Common myeloid progenitor, CD34-positive (primary cell): ENCODE data around the gene ILF3.

Experiments used
- CTCF ChIA-PET: fragments of 350-600 bp; sonication (Branson Sonifier 250); formaldehyde crosslinking; loops from one replicate; lab custom pipeline; 2021; ENCODE audit warnings: antibody characterized with exemption; lab: Charles Lee
- POLR2A ChIA-PET: fragments of 350-600 bp; sonication (Branson Sonifier 250); formaldehyde crosslinking; loops from one replicate; lab custom pipeline; 2021; ENCODE audit warnings: antibody characterized with exemption; lab: Charles Lee
- DNase-seq, 3 donors: peaks; one replicate each; pipeline versions ENCODE4 v3.0.0 to v3.0.0-alpha.2; 2013
- H3K27ac ChIP-seq, 2 experiments: 1 replicate in 1 of 2; 2 replicates in 1 of 2; pipeline ENCODE4 v1.7.0; 2013; ENCODE audit warnings: inconsistent platforms in 2 of 2, low read length in 2 of 2, mild to moderate bottlenecking in 2 of 2, low read depth in 1 of 2, moderate library complexity in 1 of 2; ENCODE audit not compliant: severe bottlenecking in 2 of 2, insufficient read depth in 1 of 2, poor library complexity in 1 of 2
- H3K27me3 ChIP-seq, 5 experiments: replicated peaks in 2 of 5; 1 replicate in 3 of 5; 2 replicates in 2 of 5; pipeline versions ENCODE4 v1.6.1 to v1.7.0; 2013; ENCODE audit warnings: low read length in 4 of 5, mild to moderate bottlenecking in 2 of 5, moderate library complexity in 2 of 5, inconsistent platforms in 1 of 5; ENCODE audit not compliant: insufficient read depth in 5 of 5, control insufficient read depth in 4 of 5
- H3K36me3 ChIP-seq, 4 experiments: 1 replicate in 2 of 4; 2 replicates in 2 of 4; pipeline versions ENCODE4 v1.6.1 to v1.7.0; 2013; ENCODE audit warnings: low read length in 3 of 4, control low read depth in 1 of 4, mild to moderate bottlenecking in 1 of 4; ENCODE audit not compliant: control insufficient read depth in 4 of 4, insufficient read depth in 4 of 4
- H3K4me1 ChIP-seq, 4 experiments: 1 replicate in 3 of 4; 2 replicates in 1 of 4; pipeline versions ENCODE4 v1.6.1 to v1.7.1; 2013; ENCODE audit warnings: low read length in 3 of 4, mild to moderate bottlenecking in 3 of 4, control low read depth in 1 of 4, inconsistent platforms in 1 of 4, moderate library complexity in 1 of 4; ENCODE audit not compliant: control insufficient read depth in 4 of 4, insufficient read depth in 4 of 4; ENCODE audit errors: control extremely low read depth in 1 of 4
- H3K4me3 ChIP-seq, 7 experiments: 1 replicate in 4 of 7; 2 replicates in 3 of 7; pipeline versions ENCODE4 v1.5.1 to v1.7.0; 2013; ENCODE audit warnings: mild to moderate bottlenecking in 7 of 7, low read length in 6 of 7, moderate library complexity in 6 of 7, inconsistent platforms in 2 of 7, low read depth in 2 of 7, control low read depth in 1 of 7; ENCODE audit not compliant: insufficient read depth in 4 of 7, control insufficient read depth in 1 of 7; ENCODE audit errors: extremely low read depth in 1 of 7
- H3K9me3 ChIP-seq, 5 experiments: 1 replicate in 4 of 5; 2 replicates in 1 of 5; pipeline versions ENCODE4 v1.6.1 to v1.7.1; 2013; ENCODE audit warnings: low read length in 4 of 5, mild to moderate bottlenecking in 2 of 5, inconsistent platforms in 1 of 5, low read depth in 1 of 5, moderate library complexity in 1 of 5; ENCODE audit not compliant: control insufficient read depth in 4 of 5, insufficient read depth in 2 of 5; ENCODE audit errors: control extremely low read depth in 1 of 5
- WGBS: methylation state at CpG from one replicate; pipeline ENCODE4 v1.1.5; 2013; ENCODE audit not compliant: insufficient coverage; 5-methylcytosine and 5-hydroxymethylcytosine counted together

ILF3 gene

DNA sequence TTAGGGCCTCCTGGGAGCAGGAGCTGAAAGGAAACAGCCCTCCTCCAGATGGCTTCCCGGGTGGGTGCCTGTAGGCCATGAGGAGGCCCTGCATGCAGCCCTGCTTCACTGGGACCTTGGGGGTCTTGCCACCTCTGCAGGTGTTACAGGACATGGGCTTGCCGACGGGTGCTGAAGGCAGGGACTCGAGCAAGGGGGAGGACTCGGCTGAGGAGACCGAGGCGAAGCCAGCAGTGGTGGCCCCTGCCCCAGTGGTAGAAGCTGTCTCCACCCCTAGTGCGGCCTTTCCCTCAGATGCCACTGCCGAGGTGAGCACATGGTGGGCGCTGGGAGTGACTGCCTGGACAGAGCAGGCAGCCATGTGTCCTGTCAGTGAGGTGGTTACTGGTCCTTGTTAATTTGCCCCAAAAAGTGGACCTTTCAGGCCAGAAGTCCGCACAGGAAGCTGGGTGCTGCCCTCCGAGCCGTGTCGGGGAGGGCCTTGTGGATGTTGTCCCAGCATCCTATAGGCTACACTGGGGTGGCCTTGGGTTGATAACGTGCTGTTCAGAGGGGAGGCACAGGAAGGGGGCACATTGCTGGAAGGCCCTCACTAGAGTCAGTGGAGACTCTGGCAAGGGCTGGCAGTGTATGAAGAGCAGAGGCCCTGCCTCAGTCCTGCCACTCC lies 28.4 kb downstream of the ILF3 start:
- ChIA-PET CTCF (interaction anchor here (0.9 to 1.5 kb wide), 3 partner anchors 11 to 13 kb away, joined by 3 to 6 read pairs (median 4); no protein-coding TSS in a partner anchor), POLR2A (no interaction called here)
- Histone ChIP-seq H3K27ac (no peak overlapping the region), H3K4me3 (no peak overlapping the region), H3K36me3 (peaks cover 33 to 100% (median 89%) of the 10 kb centered on the region in 4 experiments), H3K4me1 (no peaks in the 10 kb centered on the region), H3K9me3 (no peaks in the 10 kb centered on the region), H3K27me3 (no peaks in the 10 kb centered on the region)
- DNase-seq = no peak
- WGBS = 96% methylated on average over 12 of the region's 15 CpGs

DNA sequence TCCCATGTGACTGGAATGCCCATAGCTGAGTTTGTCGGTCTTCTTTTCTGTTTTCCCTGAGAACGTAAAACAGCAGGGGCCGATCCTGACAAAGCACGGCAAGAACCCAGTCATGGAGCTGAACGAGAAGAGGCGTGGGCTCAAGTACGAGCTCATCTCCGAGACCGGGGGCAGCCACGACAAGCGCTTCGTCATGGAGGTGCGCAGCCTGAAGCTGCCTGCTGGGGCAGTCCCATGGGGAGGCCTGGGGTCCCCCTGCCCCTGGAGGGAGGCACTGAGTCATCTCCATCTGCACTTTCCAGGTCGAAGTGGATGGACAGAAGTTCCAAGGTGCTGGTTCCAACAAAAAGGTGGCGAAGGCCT lies 28.9 kb downstream of the ILF3 start:
- H3K4me3 ChIP-seq = no peak overlapping the region
- CTCF ChIA-PET = interaction anchor here (0.9 to 1.5 kb wide), 3 partner anchors 10 to 11 kb away, joined by 3 to 4 read pairs (median 3); no protein-coding TSS in a partner anchor
- H3K36me3 ChIP-seq = peaks cover 30 to 100% (median 89%) of the 10 kb centered on the region in 4 experiments
- H3K27me3 ChIP-seq = no peaks in the 10 kb centered on the region
- no peaks in the 10 kb centered on the region for H3K4me1 ChIP-seq
- H3K9me3 ChIP-seq = no peaks in the 10 kb centered on the region
- DNase-seq = no peak
- H3K27ac ChIP-seq = no peak overlapping the region
- WGBS = 98% methylated on average over 15 of the region's 15 CpGs
- POLR2A ChIA-PET = no interaction called here

DNA sequence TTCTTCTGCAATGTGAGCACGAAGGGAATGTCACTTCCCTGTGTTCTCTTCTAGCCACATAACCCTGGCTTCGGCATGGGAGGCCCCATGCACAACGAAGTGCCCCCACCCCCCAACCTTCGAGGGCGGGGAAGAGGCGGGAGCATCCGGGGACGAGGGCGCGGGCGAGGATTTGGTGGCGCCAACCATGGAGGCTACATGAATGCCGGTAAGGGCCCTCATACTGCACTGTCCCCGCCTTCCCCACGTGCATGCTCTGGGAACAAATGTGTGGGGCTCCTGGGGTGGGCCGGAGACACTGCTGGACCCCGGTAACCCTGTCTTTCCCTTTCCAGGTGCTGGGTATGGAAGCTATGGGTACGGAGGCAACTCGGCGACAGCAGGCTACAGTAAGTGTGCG lies 29.4 kb downstream of the ILF3 start:
- DNase-seq = no peak
- H3K27me3 ChIP-seq = no peaks in the 10 kb centered on the region
- no peak overlapping the region for H3K27ac ChIP-seq
- CTCF ChIA-PET = interaction anchor here (1.0 to 1.5 kb wide), 2 partner anchors 11 to 12 kb away, joined by 3 to 4 read pairs; no protein-coding TSS in a partner anchor
- H3K9me3 ChIP-seq = no peaks in the 10 kb centered on the region
- peaks cover 30 to 100% (median 89%) of the 10 kb centered on the region in 4 experiments for H3K36me3 ChIP-seq
- H3K4me1 ChIP-seq = no peaks in the 10 kb centered on the region
- POLR2A ChIA-PET = no interaction called here
- 97% methylated on average over 21 of the region's 21 CpGs for WGBS
- H3K4me3 ChIP-seq = no peak overlapping the region

DNA sequence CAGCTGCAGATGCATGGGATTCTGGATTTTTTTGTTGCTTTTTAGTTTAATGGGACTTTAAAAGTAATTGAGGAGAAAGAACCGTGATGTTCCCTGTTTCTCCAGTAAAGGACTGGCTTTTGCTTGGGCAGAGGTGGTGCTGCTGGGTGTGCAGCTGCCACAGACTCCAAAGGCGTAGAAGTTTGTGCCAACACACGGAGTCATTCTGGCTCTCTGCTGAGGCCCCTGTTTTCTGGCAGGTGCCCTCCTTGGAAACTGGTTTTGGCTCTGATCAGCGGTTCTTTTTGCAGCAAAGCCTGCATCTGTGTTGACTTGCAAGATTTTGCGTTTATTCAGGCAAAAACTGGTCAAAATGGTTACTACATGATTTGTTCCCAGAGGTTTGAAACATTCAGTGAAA lies 31.1 kb downstream of the ILF3 start:
- H3K9me3 ChIP-seq = no peaks in the 10 kb centered on the region
- H3K27me3 ChIP-seq = no peaks in the 10 kb centered on the region
- H3K4me1 ChIP-seq = no peaks in the 10 kb centered on the region
- CTCF ChIA-PET = interaction anchor here (1.5 kb wide), 1 partner anchor 104 kb away, joined by 3 read pairs; no protein-coding TSS in a partner anchor
- H3K36me3 ChIP-seq = peaks cover 37 to 100% (median 89%) of the 10 kb centered on the region in 4 experiments
- 100% methylated on average over 5 of the region's 5 CpGs for WGBS
- POLR2A ChIA-PET = no interaction called here
- no peak for DNase-seq
- H3K4me3 ChIP-seq = no peak overlapping the region
- H3K27ac ChIP-seq = no peak overlapping the region

DNA sequence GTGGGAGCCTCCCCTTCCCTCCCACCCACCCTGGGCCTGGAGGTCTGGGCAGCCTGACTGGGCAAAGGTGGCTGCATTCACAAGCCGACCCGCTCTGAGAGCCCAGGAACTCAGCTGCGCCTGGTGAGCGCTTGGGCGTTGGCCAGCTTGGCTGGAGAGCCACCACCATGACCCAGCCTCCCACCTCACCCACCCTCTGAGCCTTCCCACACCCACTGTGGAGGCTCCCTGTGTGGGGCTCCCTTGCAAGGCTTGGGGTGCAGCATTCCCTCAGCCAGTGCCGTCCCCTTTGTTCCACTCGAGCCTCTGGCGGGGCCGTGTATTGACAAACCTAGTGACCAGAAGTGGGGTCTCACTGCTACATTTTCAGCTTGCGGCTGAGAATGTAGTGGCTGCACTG lies 32.0 kb downstream of the ILF3 start:
- no peak overlapping the region for H3K27ac ChIP-seq
- peaks cover 32 to 100% (median 89%) of the 10 kb centered on the region in 4 experiments for H3K36me3 ChIP-seq
- H3K27me3 ChIP-seq = no peaks in the 10 kb centered on the region
- DNase-seq = no peak
- no peaks in the 10 kb centered on the region for H3K4me1 ChIP-seq
- H3K9me3 ChIP-seq = no peaks in the 10 kb centered on the region
- WGBS = 100% methylated on average over 9 of the region's 10 CpGs
- H3K4me3 ChIP-seq = no peak overlapping the region
- CTCF ChIA-PET = interaction anchor here (1.1 to 2.2 kb wide), 5 partner anchors 9 to 42 kb away, joined by 3 to 7 read pairs (median 5); no protein-coding TSS in a partner anchor
- POLR2A ChIA-PET = interaction anchor here (0.9 kb wide), 1 partner anchor 18 kb away, joined by 3 read pairs; no protein-coding TSS in a partner anchor

DNA sequence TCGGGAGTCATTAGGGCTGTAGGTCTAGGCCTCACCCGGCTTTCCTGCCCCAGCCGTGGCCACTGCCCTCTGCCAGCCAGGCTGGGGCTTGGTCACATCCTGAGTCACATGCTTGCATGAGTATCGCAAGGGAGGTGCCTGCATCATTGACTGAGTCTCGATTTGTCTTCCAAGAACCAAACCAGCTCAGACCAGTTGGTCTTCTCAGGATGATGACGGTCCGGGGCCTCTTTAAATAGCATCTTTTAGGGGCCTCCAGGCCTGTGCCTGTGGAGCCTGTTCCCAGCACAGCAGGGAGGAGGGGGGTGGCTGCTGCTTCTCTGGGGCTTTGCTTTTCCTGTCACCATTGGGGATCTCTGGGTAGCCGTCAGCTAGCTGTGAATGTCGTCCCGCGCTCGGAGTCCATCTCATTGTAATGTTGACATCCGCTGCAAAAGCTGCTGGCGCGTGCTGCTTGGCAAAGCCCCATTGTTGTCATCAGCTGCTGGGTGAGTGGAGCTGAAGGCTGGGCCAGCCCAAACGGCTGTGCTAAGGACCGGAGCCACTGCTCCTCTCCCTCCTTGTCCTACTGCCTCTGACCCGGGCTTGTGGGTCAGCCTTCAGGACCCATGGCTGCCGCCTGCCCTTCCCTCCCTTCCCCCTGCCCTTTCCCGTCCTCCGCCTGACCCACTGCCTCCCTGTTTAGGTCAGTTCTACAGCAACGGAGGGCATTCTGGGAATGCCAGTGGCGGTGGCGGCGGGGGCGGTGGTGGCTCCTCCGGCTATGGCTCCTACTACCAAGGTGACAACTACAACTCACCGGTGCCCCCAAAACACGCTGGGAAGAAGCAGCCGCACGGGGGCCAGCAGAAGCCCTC lies 32.7 kb downstream of the ILF3 start:
- no peaks in the 10 kb centered on the region for H3K4me1 ChIP-seq
- no peaks in the 10 kb centered on the region for H3K27me3 ChIP-seq
- POLR2A ChIA-PET = interaction anchor here (0.6 to 0.9 kb wide), 2 partner anchors 19 to 24 kb away, joined by 3 to 5 read pairs; no protein-coding TSS in a partner anchor
- WGBS = 96% methylated on average over 19 of the region's 31 CpGs
- no peak overlapping the region for H3K27ac ChIP-seq
- CTCF ChIA-PET = interaction anchor here (1.1 to 2.2 kb wide), 5 partner anchors 8 to 43 kb away, joined by 3 to 7 read pairs (median 5); no protein-coding TSS in a partner anchor
- H3K9me3 ChIP-seq = no peaks in the 10 kb centered on the region
- H3K4me3 ChIP-seq = no peak overlapping the region
- no peak for DNase-seq
- H3K36me3 ChIP-seq = peaks cover 29 to 100% (median 88%) of the 10 kb centered on the region in 4 experiments
